BJ (cell line): Measurements from ENCODE around the gene RAP1GDS1. TPM values are rescaled to one million over a fixed set of nuclear protein-coding genes. Genes with fewer than 3 reads are reported as not detected.
"Not testable (repeated sequence)": the region's sequence is repeated elsewhere in the genome, so short reads cannot be mapped to it uniquely, and the experiment has no call there.

Experiments used
- CTCF ChIA-PET: fragments of 350-600 bp; formaldehyde crosslinking; extraction: SDS; loops from one replicate; lab custom pipeline; 2021; ENCODE audit warnings: antibody characterized with exemption, inconsistent platforms; lab: Yijun Ruan, JAX
- POLR2A ChIA-PET: fragments of 300-600 bp; sonication (Branson Sonifier 250); formaldehyde crosslinking; extraction: SDS; loops from one replicate; lab custom pipeline; 2021; ENCODE audit warnings: antibody characterized with exemption; lab: Charles Lee
- DNase-seq: peaks from one replicate; pipeline ENCODE4 v3.0.0-alpha.2; 2011; ENCODE audit warnings: low read depth
- H3K27me3 ChIP-seq: 2 replicates; pipeline ENCODE4 v1.6.0; 2011; ENCODE audit warnings: low read length; ENCODE audit not compliant: control insufficient read depth, insufficient read depth
- H3K36me3 ChIP-seq: 2 replicates; pipeline ENCODE4 v1.5.1; 2011; ENCODE audit warnings: low read length; ENCODE audit not compliant: control insufficient read depth, insufficient read depth
- H3K4me3 ChIP-seq: 2 replicates; pipeline ENCODE4 v1.5.1; 2011; ENCODE audit warnings: low read depth, mild to moderate bottlenecking, control low read depth, low read length
- CTCF ChIP-seq: IDR thresholded peaks from 2 replicates; pipeline ENCODE4 v1.5.1; 2011; ENCODE audit warnings: low read depth, mild to moderate bottlenecking, control low read depth, inconsistent platforms, low read length, moderate library complexity; ENCODE audit not compliant: insufficient read depth
- polyA plus RNA-seq: library from polyadenylated mRNA; depleted of rRNA; stranded (reverse); fragments of >200 nt; gene quantifications from 2 replicates; pipeline ENCODE4 v1.2.3, GENCODE V29; 2011

RAP1GDS1 gene
- polyA plus RNA-seq, 1 experiment, result 35.1 TPM

GRCh38 chr4:98358630-98359248 lies 97.6 kb downstream of the RAP1GDS1 start:
- Histone ChIP-seq H3K36me3 (no peaks in the 10 kb centered on the region), H3K4me3 (no peak overlapping the region), H3K27me3 (no peaks in the 10 kb centered on the region)
- ChIA-PET CTCF (no interaction called here), POLR2A (no interaction called here)
- no peak for DNase-seq
- no peak for TF ChIP-seq CTCF

DNA sequence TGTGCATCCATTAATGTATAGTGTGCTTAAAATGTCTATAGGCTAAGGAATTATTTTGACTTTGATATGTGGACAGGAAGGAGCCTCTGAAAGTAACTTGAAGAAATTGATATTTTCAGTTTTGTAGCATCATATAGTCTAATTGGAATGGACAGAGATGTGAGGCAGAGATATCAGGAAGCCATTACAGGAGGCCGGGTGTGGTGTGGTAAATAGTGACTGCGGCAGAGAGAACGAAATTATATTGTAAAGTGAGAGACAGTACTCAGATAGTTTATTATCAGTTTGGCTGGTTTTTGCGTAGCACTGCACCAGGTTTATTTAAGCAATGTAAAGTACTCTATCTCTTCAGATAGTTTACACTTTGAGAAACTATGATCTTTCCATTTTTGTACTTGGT lies 98.5 kb downstream of the RAP1GDS1 start:
- H3K27me3 ChIP-seq, result no peaks in the 10 kb centered on the region
- ChIA-PET CTCF (no interaction called here), POLR2A (no interaction called here)
- TF ChIP-seq CTCF, result no peak
- H3K36me3 ChIP-seq, result no peaks in the 10 kb centered on the region
- H3K4me3 ChIP-seq, result no peak overlapping the region
- no peak for DNase-seq

- no peaks in the 10 kb centered on the region for H3K27me3 ChIP-seq
- POLR2A ChIA-PET, result no interaction called here
- H3K4me3 ChIP-seq, result no peak overlapping the region
- no peaks in the 10 kb centered on the region for H3K36me3 ChIP-seq
- TF ChIP-seq CTCF, result no peak
- no peak for DNase-seq
- CTCF ChIA-PET, result no interaction called here
Measured at GRCh38 chr4:98363431-98363830, 102.2 kb downstream of the RAP1GDS1 start.

DNA sequence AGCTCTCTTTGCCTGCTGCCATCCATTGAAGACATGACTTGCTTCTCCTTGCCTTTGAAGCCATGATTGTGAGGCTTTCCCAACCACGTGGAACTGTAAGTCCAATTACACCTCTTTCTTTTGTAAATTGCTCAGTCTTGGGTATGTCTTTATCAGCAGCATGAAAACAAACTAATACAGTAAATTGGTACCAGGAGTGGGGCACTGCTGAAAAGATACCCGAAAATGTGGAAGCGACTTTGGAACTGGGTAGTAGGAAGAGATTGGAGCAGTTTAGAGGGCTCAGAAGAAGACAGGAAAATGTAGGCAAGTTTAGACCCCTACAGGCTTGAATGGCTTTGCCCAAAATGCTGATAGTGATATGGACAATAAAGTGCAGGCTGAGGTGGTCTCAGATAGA lies 105.1 kb downstream of the RAP1GDS1 start:
- H3K4me3 ChIP-seq, DNase-seq, H3K36me3 ChIP-seq, H3K27me3 ChIP-seq, CTCF ChIA-PET, POLR2A ChIA-PET: not testable (repeated sequence)

GRCh38 chr4:98368000-98368399 lies 106.8 kb downstream of the RAP1GDS1 start:
- H3K27me3 ChIP-seq, POLR2A ChIA-PET, DNase-seq, H3K4me3 ChIP-seq, H3K36me3 ChIP-seq: not testable (repeated sequence)
- CTCF ChIA-PET, result interaction anchor here (1.3 kb wide), 1 partner anchor 9 kb away, joined by 4 read pairs; no protein-coding TSS in a partner anchor

DNA sequence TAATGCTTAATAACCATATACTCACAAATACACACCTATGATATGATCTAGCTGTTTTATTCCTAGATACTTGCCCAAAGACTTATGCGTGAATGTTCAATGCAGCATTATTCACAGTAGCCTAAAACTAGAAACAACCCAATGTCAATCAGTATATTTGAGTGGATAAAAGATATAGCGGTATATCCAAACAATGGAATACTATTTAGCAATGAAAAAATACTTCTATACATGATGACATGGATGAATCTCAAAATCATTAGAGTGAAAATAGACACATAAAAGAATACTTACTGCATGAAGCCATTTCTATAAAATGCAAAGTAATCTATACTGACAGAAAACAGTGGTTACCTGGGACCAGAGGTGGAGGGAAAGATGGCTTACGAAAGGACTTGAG lies 108.1 kb downstream of the RAP1GDS1 start:
- Histone ChIP-seq H3K36me3 (no peaks in the 10 kb centered on the region; the same call in 1 of the 2 replicates), H3K4me3 (no peak overlapping the region), H3K27me3 (no peaks in the 10 kb centered on the region)
- POLR2A ChIA-PET, result no interaction called here
- DNase-seq, result no peak
- TF ChIP-seq CTCF, result no peak
- CTCF ChIA-PET, result no interaction called here
